Stimulated activated effector memory CD8-positive, alpha-beta T cell treated with anti-CD3 and anti-CD28 coated beads, Interleukin-12 subunit alpha, Interleukin-12 subunit beta, amount 100 ng/mL, for 72 hours (primary cell): ENCODE data around the gene YPEL1.
A peak's percentile ranks its signal among the peaks of the same experiment; 100 is the strongest.

Experiments used
- ATAC-seq: fragments of 150-1000 bp; cut with Tn5 transposase; 2 replicates; pipeline ENCODE4 v1.10.0; 2021
- DNase-seq, 2 donors: peaks; one replicate each; pipeline ENCODE4 v3.0.0; 2021 to 2022; ENCODE audit warnings: low spot score in 2 of 2
- H3K27ac Mint-ChIP-seq: one replicate; pipeline ENCODE4 v1.8.0; 2022; ENCODE audit warnings: mild to moderate bottlenecking, mixed read lengths
- H3K36me3 Mint-ChIP-seq: one replicate; pipeline ENCODE4 v1.8.0; 2022; ENCODE audit warnings: mild to moderate bottlenecking, mixed read lengths
- H3K4me1 Mint-ChIP-seq: one replicate; pipeline ENCODE4 v1.8.0; 2022; ENCODE audit warnings: mixed read lengths
- H3K4me3 Mint-ChIP-seq: one replicate; pipeline ENCODE4 v1.8.0; 2022; ENCODE audit warnings: mild to moderate bottlenecking, mixed read lengths
- H3K9me3 Mint-ChIP-seq: one replicate; pipeline ENCODE4 v1.8.0; 2022; ENCODE audit warnings: mixed read lengths

YPEL1 gene

GRCh38 chr22:21652547-21653545, 82.7 kb downstream of the YPEL1 start:
- peak overlapping the region; percentile 90 for H3K27ac Mint-ChIP-seq
- peaks cover 18% of the 10 kb centered on the region for H3K36me3 Mint-ChIP-seq
- H3K4me1 Mint-ChIP-seq, result peaks cover 33% of the 10 kb centered on the region

DNA sequence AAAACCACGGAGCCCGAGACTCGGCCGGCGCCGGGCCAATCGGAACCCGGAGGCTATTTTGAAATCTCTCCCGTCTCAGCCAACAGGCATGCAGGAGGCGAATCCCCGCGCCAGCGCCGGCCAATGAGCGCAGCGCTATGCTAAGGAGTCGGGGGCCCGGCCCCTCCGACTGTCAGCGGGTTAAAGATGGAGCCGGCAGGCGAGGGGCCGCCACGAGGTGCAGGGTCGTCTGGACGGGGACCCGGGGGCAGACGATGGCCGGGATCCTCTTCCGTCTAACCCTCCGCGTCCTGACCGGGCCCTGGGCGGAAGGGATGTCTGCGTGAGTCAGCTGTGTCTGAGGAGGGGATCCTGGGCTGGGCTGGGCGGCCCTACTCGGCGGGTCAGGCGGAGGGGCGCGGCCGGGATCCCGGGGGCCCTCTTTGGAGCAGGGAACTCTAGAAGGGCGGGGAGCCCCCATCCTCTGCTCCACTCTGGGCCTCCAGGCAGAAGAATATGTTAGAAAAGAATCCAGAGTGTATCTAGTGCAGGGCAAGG, 83.5 kb downstream of the YPEL1 start:
- H3K9me3 Mint-ChIP-seq, result no peaks in the 10 kb centered on the region
- H3K4me3 Mint-ChIP-seq, result peak overlapping the region; percentile 89
- H3K4me1 Mint-ChIP-seq, result peaks cover 31% of the 10 kb centered on the region
- H3K27ac Mint-ChIP-seq, result peak overlapping the region; percentile 90
- DNase-seq (peak; percentile 76 to 92), ATAC-seq (peak; percentile 98)
- H3K36me3 Mint-ChIP-seq, result peaks cover 23% of the 10 kb centered on the region

More at GRCh38 chr22:21652547-21653545, 82.7 kb downstream of the YPEL1 start:
- DNase-seq (no peak), ATAC-seq (no peak)
- Mint-ChIP-seq H3K4me3 (peak overlapping the region; percentile 89), H3K9me3 (no peaks in the 10 kb centered on the region)

GRCh38 chr22:21651521-21652009, 84.0 kb downstream of the YPEL1 start:
- Mint-ChIP-seq H3K4me1 (peaks cover 30% of the 10 kb centered on the region), H3K9me3 (no peaks in the 10 kb centered on the region), H3K27ac (peak overlapping the region; percentile 90), H3K4me3 (peak overlapping the region; percentile 89), H3K36me3 (peaks cover 28% of the 10 kb centered on the region)
- DNase-seq (no peak), ATAC-seq (peak; percentile 39)

DNA sequence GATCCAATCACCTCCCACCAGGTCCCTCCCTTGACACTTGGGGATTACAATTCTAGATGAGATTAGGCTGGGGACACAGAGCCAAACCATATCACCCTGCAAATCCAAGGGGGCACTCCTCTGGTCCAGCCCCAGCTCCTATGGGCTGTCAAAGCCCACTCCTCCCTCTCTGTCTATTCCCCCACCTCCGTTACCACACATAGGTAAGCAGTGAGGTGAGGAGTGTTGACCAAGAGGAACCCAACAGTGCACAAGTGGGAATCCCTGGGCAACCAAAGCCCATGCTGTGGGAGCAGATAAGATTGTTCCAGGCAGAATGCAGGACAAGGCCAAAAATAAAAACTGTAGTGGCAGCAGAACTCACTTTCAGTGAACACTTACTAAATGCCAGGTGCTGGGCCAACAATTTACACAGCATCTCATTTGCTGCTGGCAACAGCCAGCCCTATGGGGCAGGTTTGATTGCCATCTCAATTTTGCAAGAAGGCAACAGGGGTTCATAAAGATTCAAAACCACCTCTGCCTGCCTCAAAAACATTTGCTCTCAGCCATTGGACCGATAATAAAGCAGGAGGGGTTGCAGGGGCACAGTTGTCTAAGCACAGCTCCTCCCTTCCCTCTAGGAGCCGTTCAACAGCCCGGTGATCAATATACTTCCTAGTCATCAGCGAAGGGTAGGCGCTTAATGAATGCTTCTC, 84.6 kb downstream of the YPEL1 start:
- peak; percentile 4 for ATAC-seq
- Mint-ChIP-seq H3K36me3 (peaks cover 34% of the 10 kb centered on the region), H3K27ac (peak overlapping the region; percentile 90), H3K4me1 (peaks cover 29% of the 10 kb centered on the region), H3K4me3 (peak overlapping the region; percentile 89), H3K9me3 (no peaks in the 10 kb centered on the region)
- DNase-seq, result no peak

- Mint-ChIP-seq H3K4me1 (peaks cover 29% of the 10 kb centered on the region), H3K9me3 (no peaks in the 10 kb centered on the region), H3K4me3 (peak overlapping the region; percentile 89), H3K36me3 (peaks cover 41% of the 10 kb centered on the region), H3K27ac (no peak overlapping the region)
- ATAC-seq (no peak), DNase-seq (no peak)
These were observed 85.3 kb downstream of the YPEL1 start for GRCh38 chr22:21650280-21650679.
